ENCODE results near the gene ALDH1L2. TPM values are rescaled to one million over a fixed set of nuclear protein-coding genes. Genes with fewer than 3 reads are reported as not detected.

ALDH1L2 gene
- polyA plus RNA-seq, 1 donor (not counting 4 experiments of a cell fraction or from before 2014, with no cell fraction given) = 1.8 TPM

GRCh38 chr12:105116969-105117368 lies 32.7 kb upstream of the ALDH1L2 start:
- FAIRE-seq (no peak), DNase-seq (ENCODE audit: low read depth, low spot score) (no peak)
- H3K79me2 ChIP-seq (ENCODE audit: control insufficient read depth, insufficient read depth, low read length) = peaks cover 22% of the 10 kb centered on the region
- no peaks in the 10 kb centered on the region for H3K27me3 ChIP-seq (ENCODE audit: control insufficient read depth, extremely low read depth, insufficient read depth, low read length)
- no peaks in the 10 kb centered on the region for H3K9me3 ChIP-seq (ENCODE audit: control insufficient read depth, low read depth, low read length)
- no peaks in the 10 kb centered on the region for H3K4me1 ChIP-seq (ENCODE audit: control insufficient read depth, extremely low read depth, insufficient read depth, low read length)
- dilution Hi-C loops (cut with MboI; ENCODE audit: extremely low pct_ligation_motif_present, low sequenced_read_pairs) = no loop called here
- peaks cover 15 to 30% of the 10 kb centered on the region in 2 experiments for H3K36me3 ChIP-seq (ENCODE audit: control insufficient read depth in 2 of 2, extremely low read depth in 1 of 2, insufficient read depth in 2 of 2, low read length in 2 of 2)
- H3K9me1 ChIP-seq (ENCODE audit: control insufficient read depth, extremely low read depth, insufficient read depth, low read length) = no peaks in the 10 kb centered on the region
- no peak overlapping the region for H3K4me2 ChIP-seq (ENCODE audit: control insufficient read depth, extremely low read depth, insufficient read depth, low read depth, low read length)
- no peak for TF ChIP-seq EZH2 (IDR thresholded peaks at IDR 0.05; ENCODE audit: low read length)
- no peak for TF ChIP-seq CTCF (optimal IDR thresholded peaks at IDR 0.05 in 1 of 3, IDR thresholded peaks at IDR 0.05 in 1 of 3, conservative IDR thresholded peaks at IDR 0.05 in 1 of 3; ENCODE audit: extremely low read depth in 1 of 3, insufficient read depth in 2 of 3, low read length in 3 of 3)
- no peak overlapping the region for H3K27ac ChIP-seq (ENCODE audit: control insufficient read depth, insufficient read depth, low read length)
- H4K20me1 ChIP-seq (ENCODE audit: control insufficient read depth, extremely low read depth, insufficient read depth, low read length) = no peaks in the 10 kb centered on the region
- H3K4me3 ChIP-seq (ENCODE audit: control insufficient read depth in 2 of 3, extremely low read depth in 1 of 3, insufficient read depth in 2 of 3, low read depth in 1 of 3, low read length in 3 of 3) = no peak overlapping the region
- no peak overlapping the region for H3K9ac ChIP-seq (ENCODE audit: control insufficient read depth, extremely low read depth, insufficient read depth, low read length)
- H2AFZ ChIP-seq (ENCODE audit: control insufficient read depth, low read length) = no peak overlapping the region

GRCh38 chr12:105113094-105113493 lies 28.8 kb upstream of the ALDH1L2 start:
- Histone ChIP-seq H3K9ac (ENCODE audit: control insufficient read depth, extremely low read depth, insufficient read depth, low read length) (no peak overlapping the region), H3K27me3 (ENCODE audit: control insufficient read depth, extremely low read depth, insufficient read depth, low read length) (no peaks in the 10 kb centered on the region), H4K20me1 (ENCODE audit: control insufficient read depth, extremely low read depth, insufficient read depth, low read length) (no peaks in the 10 kb centered on the region), H3K27ac (ENCODE audit: control insufficient read depth, insufficient read depth, low read length) (no peak overlapping the region), H3K36me3 (ENCODE audit: control insufficient read depth in 2 of 2, extremely low read depth in 1 of 2, insufficient read depth in 2 of 2, low read length in 2 of 2) (peaks cover 13 to 23% of the 10 kb centered on the region in 2 experiments), H3K79me2 (ENCODE audit: control insufficient read depth, insufficient read depth, low read length) (peaks cover 60% of the 10 kb centered on the region), H2AFZ (ENCODE audit: control insufficient read depth, low read length) (no peak overlapping the region), H3K4me1 (ENCODE audit: control insufficient read depth, extremely low read depth, insufficient read depth, low read length) (peaks cover 9% of the 10 kb centered on the region), H3K4me2 (ENCODE audit: control insufficient read depth, extremely low read depth, insufficient read depth, low read depth, low read length) (no peak overlapping the region), H3K9me3 (ENCODE audit: control insufficient read depth, low read depth, low read length) (no peaks in the 10 kb centered on the region), H3K4me3 (ENCODE audit: control insufficient read depth in 2 of 3, extremely low read depth in 1 of 3, insufficient read depth in 2 of 3, low read depth in 1 of 3, low read length in 3 of 3) (no peak overlapping the region), H3K9me1 (ENCODE audit: control insufficient read depth, extremely low read depth, insufficient read depth, low read length) (no peaks in the 10 kb centered on the region)
- no peak for FAIRE-seq
- TF ChIP-seq CTCF (optimal IDR thresholded peaks at IDR 0.05 in 1 of 3, IDR thresholded peaks at IDR 0.05 in 1 of 3, conservative IDR thresholded peaks at IDR 0.05 in 1 of 3; ENCODE audit: extremely low read depth in 1 of 3, insufficient read depth in 2 of 3, low read length in 3 of 3) = no peak
- no peak for TF ChIP-seq EZH2 (IDR thresholded peaks at IDR 0.05; ENCODE audit: low read length)
- no peak for DNase-seq (ENCODE audit: low read depth, low spot score)
- dilution Hi-C loops (cut with MboI; ENCODE audit: extremely low pct_ligation_motif_present, low sequenced_read_pairs) = no loop called here
